Measurements from ENCODE around the gene PARD3.

DNA sequence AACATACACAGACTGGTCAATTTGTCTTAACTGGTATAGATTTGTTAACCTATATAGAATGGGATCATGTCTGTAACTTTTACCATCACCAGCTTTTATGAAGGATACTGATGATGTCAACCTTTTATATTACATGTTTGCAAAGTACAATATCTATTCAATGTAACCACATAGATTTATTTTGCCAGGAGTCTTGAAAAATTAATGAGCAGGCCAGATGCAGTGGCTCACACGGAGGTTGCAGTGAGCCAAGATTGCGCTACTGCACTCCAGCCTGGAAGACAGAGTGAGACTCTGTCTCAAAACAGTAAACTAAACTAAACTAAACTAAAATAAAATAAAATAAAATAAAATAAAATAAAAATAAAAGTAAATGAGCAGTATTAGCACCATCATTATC lies 30.0 kb upstream of the PARD3 start:
- TF ChIP-seq, protein P1, sequence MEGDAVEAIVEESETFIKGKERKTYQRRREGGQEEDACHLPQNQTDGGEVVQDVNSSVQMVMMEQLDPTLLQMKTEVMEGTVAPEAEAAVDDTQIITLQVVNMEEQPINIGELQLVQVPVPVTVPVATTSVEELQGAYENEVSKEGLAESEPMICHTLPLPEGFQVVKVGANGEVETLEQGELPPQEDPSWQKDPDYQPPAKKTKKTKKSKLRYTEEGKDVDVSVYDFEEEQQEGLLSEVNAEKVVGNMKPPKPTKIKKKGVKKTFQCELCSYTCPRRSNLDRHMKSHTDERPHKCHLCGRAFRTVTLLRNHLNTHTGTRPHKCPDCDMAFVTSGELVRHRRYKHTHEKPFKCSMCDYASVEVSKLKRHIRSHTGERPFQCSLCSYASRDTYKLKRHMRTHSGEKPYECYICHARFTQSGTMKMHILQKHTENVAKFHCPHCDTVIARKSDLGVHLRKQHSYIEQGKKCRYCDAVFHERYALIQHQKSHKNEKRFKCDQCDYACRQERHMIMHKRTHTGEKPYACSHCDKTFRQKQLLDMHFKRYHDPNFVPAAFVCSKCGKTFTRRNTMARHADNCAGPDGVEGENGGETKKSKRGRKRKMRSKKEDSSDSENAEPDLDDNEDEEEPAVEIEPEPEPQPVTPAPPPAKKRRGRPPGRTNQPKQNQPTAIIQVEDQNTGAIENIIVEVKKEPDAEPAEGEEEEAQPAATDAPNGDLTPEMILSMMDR (conservative IDR thresholded peaks at IDR 0.05; ENCODE audit: low read depth, low read length), result no peak
- TF ChIP-seq EZH2phosphoT487 (IDR thresholded peaks at IDR 0.05; ENCODE audit: borderline replicate concordance, low read length) (no peak), EZH2 (IDR thresholded peaks at IDR 0.05; ENCODE audit: low read length, unreplicated experiment) (no peak)
